Natural killer cell (primary cell): ENCODE data around the gene CD248. TPM values are rescaled to one million over a fixed set of nuclear protein-coding genes. Genes with fewer than 3 reads are reported as not detected.

Experiments
- ATAC-seq, 3 donors: fragments of 150-1000 bp in 2 of 3; fragments of 200-7000 bp in 1 of 3; cut with Tn5 transposase; 1 replicate in 1 of 3; 2 replicates in 2 of 3; pipeline ENCODE4 v1.10.0; 2021; ENCODE audit warnings: mild to moderate bottlenecking in 2 of 3, moderate library complexity in 2 of 3
- DNase-seq, 2 donors: peaks; one replicate each; pipeline versions ENCODE4 v3.0.0 to v3.0.0-alpha.2; 2013 to 2021; ENCODE audit warnings: mixed read lengths in 1 of 2
- H3K27ac ChIP-seq: one replicate; pipeline ENCODE4 v1.5.1; 2013; ENCODE audit warnings: mild to moderate bottlenecking, low read length
- H3K27me3 ChIP-seq: one replicate; pipeline ENCODE4 v1.6.1; 2013; ENCODE audit warnings: low read length; ENCODE audit not compliant: control insufficient read depth, insufficient read depth
- H3K36me3 ChIP-seq: one replicate; pipeline ENCODE4 v1.6.1; 2013; ENCODE audit warnings: low read length; ENCODE audit not compliant: control insufficient read depth, insufficient read depth
- H3K4me1 ChIP-seq: one replicate; pipeline ENCODE4 v1.6.1; 2013; ENCODE audit warnings: low read length; ENCODE audit not compliant: control insufficient read depth, insufficient read depth
- H3K4me3 ChIP-seq: one replicate; pipeline ENCODE4 v1.5.1; 2013; ENCODE audit warnings: low read length
- H3K9me3 ChIP-seq: one replicate; pipeline ENCODE4 v1.6.1; 2013; ENCODE audit warnings: low read length; ENCODE audit not compliant: control insufficient read depth, insufficient read depth
- H3K27ac Mint-ChIP-seq, 2 donors: one replicate each; pipeline ENCODE4 v1.8.0; 2022; ENCODE audit warnings: mild to moderate bottlenecking in 2 of 2, mixed read lengths in 2 of 2, moderate library complexity in 1 of 2
- H3K27me3 Mint-ChIP-seq, 2 donors: one replicate each; pipeline ENCODE4 v1.8.0; 2022; ENCODE audit warnings: low read depth in 2 of 2, mixed read lengths in 2 of 2
- H3K36me3 Mint-ChIP-seq: one replicate; pipeline ENCODE4 v1.8.0; 2022; ENCODE audit warnings: mixed read lengths
- H3K4me1 Mint-ChIP-seq, 2 donors: one replicate each; pipeline ENCODE4 v1.8.0; 2022; ENCODE audit warnings: mixed read lengths in 2 of 2
- H3K4me3 Mint-ChIP-seq: one replicate; pipeline ENCODE4 v1.8.0; 2022; ENCODE audit warnings: mild to moderate bottlenecking, moderate library complexity, mixed read lengths
- H3K9me3 Mint-ChIP-seq, 2 donors: one replicate each; pipeline ENCODE4 v1.8.0; 2022; ENCODE audit warnings: mixed read lengths in 2 of 2
- WGBS: methylation state at CpG from one replicate; pipeline ENCODE4 v1.1.7; 2013; ENCODE audit warnings: missing lambda C conversion rate; ENCODE audit not compliant: insufficient coverage; 5-methylcytosine and 5-hydroxymethylcytosine counted together
- intact Hi-C: fragments of 100-400 bp; cut with micrococcal nuclease; formaldehyde crosslinking; loops from one replicate; pipeline ENCODE4 v1.14.2; 2022
- total RNA-seq, 4 donors: library from RNA; stranded (reverse); fragments of 120-200 nt in 1 of 4; gene quantifications; one replicate each; pipeline versions ENCODE4 v1.2.3 to v1.2.4, GENCODE V29; 2013 to 2022
- TF ChIP-seq, protein P1 (sequence below): fragments of 200-600 bp; IDR thresholded peaks from one replicate; pipeline ENCODE4 v1.8.0; 2022; ENCODE audit warnings: antibody characterized with exemption

Gene CD248
- total RNA-seq, 3 donors from 2014 or later (not counting 1 experiment from before 2014, with no cell fraction given): 0.23 to 0.40 (median 0.32) TPM

DNA sequence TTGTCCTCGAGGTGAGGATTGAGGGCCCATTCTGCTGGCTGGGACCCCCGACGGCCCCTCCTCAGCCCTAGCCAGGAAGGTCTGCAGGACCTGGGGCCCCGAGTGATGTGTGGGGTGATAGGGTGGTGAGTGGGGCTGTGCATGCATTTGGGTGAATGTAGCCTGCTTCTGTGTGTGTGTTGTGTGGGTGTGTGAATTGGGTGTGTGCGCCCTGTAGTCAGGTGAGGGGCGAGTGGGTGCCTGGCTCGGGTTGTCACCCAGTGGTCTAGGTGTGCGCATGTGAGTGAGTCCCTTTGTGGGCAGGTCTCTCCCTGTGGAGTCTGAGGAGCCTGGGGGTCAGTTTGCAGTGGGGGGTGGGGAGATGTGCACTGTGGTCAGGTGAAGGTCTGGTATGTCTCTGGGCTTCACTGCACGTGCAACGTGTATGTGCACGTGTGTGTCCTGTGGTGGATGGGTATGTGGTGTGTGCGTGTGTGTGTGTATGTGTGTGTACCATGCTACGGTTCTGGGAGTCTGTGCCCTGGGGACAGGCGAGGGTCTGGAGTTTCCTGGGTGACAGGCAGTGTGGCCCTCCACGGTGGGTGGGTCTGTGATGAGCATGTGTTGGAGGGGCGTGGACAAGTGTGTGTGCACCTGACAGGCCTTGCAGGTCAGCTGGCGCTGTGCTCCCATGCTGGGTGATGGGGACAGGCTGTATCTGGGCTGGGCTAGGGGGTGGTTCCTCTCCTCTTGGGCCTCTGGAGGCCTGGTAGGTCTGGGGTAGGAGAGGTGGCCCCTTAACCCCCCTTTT, 24.1 kb downstream of the CD248 start:
- Histone ChIP-seq H3K27me3 (peaks cover 11% of the 10 kb centered on the region), H3K9me3 (no peaks in the 10 kb centered on the region), H3K4me3 (no peak overlapping the region), H3K4me1 (peaks cover 31% of the 10 kb centered on the region), H3K36me3 (no peaks in the 10 kb centered on the region), H3K27ac (no peak overlapping the region)
- DNase-seq (no peak), ATAC-seq (no peak)
- Mint-ChIP-seq H3K9me3 (no peaks in the 10 kb centered on the region), H3K27ac (peak overlapping the region in 1 of 2 donors; percentile 44), H3K36me3 (no peaks in the 10 kb centered on the region), H3K4me1 (peaks cover 24 to 34% of the 10 kb centered on the region in 2 donors), H3K4me3 (peak overlapping the region; percentile 6), H3K27me3 (peaks cover 28 to 32% of the 10 kb centered on the region in 2 donors)
- TF ChIP-seq, protein P1, sequence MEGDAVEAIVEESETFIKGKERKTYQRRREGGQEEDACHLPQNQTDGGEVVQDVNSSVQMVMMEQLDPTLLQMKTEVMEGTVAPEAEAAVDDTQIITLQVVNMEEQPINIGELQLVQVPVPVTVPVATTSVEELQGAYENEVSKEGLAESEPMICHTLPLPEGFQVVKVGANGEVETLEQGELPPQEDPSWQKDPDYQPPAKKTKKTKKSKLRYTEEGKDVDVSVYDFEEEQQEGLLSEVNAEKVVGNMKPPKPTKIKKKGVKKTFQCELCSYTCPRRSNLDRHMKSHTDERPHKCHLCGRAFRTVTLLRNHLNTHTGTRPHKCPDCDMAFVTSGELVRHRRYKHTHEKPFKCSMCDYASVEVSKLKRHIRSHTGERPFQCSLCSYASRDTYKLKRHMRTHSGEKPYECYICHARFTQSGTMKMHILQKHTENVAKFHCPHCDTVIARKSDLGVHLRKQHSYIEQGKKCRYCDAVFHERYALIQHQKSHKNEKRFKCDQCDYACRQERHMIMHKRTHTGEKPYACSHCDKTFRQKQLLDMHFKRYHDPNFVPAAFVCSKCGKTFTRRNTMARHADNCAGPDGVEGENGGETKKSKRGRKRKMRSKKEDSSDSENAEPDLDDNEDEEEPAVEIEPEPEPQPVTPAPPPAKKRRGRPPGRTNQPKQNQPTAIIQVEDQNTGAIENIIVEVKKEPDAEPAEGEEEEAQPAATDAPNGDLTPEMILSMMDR: no peak
- WGBS: 62% methylated on average over 17 of the region's 17 CpGs
- intact Hi-C loops: no loop called here

DNA sequence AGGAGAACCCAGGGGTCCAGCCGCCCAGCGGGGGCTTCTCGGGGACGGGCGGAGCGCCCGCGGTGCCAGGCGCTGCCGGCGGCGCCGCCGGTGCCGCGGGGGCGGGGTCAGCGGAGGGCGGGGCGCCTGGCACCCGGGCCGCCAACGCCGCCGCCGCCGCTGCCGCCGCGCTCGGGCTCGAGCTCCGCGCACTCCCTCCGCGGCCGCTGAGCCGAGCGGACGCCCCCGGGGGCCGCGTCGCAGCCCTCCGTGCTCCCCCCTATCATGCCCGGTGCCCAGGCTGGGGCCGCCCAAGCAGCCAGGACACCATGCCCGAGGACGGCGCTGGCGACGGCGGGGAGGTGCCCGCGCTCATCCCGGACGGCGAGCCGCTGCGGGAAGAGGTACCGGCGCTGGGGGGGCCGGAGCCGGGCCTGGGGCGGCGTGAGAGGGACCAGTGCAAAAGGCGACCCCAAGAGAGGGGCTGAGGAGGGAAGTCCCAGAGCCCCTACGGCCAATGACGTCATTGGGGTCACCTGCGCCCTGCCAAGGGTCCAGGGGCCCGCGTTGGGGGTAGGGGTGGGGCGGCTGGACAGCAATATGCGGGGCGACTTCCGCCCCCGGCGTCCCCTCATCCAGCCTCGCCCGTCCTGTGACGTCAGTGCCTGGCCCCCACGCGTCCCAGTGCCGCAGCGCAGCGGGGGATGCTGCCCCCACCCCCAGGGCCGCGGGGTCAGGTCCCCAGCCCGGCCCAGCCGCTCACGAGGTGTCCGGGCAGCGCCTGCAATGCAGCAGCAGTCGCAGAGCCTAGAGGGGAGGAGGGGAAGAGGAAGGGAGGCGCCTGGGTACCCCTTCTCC, 24.9 kb downstream of the CD248 start, which contains the start of gene TMEM151A:
Gene TMEM151A (plus strand): TSS at position 189 of the 837 bp plus-strand sequence. CDS start 120 bp downstream, at position 309.
- Mint-ChIP-seq H3K9me3 (no peaks in the 10 kb centered on the region), H3K27me3 (peaks cover 28 to 32% of the 10 kb centered on the region in 2 donors), H3K4me1 (peaks cover 24 to 40% of the 10 kb centered on the region in 2 donors), H3K4me3 (peak within 1 kb of the TSS; percentile 96), H3K27ac (peak within 1 kb of the TSS in 1 of 2 donors; percentile 44), H3K36me3 (no peaks in the 10 kb centered on the region)
- Histone ChIP-seq H3K27ac (no peak within 1 kb of the TSS), H3K27me3 (peaks cover 11% of the 10 kb centered on the region), H3K4me3 (no peak within 1 kb of the TSS), H3K9me3 (no peaks in the 10 kb centered on the region), H3K36me3 (no peaks in the 10 kb centered on the region), H3K4me1 (peaks cover 37% of the 10 kb centered on the region)
- WGBS: 2% methylated on average over 95 of the region's 95 CpGs
- no peak for ATAC-seq
- TF ChIP-seq, protein P1: no peak
- intact Hi-C loops: no loop called here
- peak in 1 of 2 donors; percentile 64 for DNase-seq

DNA sequence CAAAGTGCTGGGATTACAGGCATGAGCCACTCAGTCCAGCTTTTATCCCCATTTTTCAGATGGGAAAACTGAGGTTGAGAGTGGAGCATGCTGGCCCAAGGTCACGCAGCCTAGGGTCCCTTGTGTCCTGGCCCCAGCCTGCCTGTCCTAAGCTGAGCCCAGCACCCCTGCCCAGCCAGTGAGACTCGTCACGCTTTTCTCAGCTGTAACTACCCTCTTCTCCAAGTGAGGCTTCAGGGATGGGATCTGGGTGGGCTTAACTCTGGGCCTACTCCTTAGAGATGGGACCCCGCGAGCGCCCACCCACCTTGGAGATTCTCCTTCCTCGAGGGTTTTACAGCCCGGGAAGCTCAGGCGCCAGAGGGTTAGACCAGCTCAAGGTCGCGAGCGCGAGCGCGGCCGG, 25.5 kb downstream of the CD248 start:
- DNase-seq (no peak), ATAC-seq (no peak)
- Mint-ChIP-seq H3K4me3 (peak overlapping the region; percentile 96), H3K9me3 (no peaks in the 10 kb centered on the region), H3K27me3 (peaks cover 28 to 31% of the 10 kb centered on the region in 2 donors), H3K4me1 (peaks cover 24 to 43% of the 10 kb centered on the region in 2 donors), H3K36me3 (no peaks in the 10 kb centered on the region), H3K27ac (no peak overlapping the region)
- TF ChIP-seq, protein P1: no peak
- no peaks in the 10 kb centered on the region for H3K9me3 ChIP-seq
- intact Hi-C loops: no loop called here
- no peak overlapping the region for H3K27ac ChIP-seq
- WGBS: 22% methylated on average over 16 of the region's 16 CpGs
- peaks cover 11% of the 10 kb centered on the region for H3K27me3 ChIP-seq
- H3K4me1 ChIP-seq: peaks cover 37% of the 10 kb centered on the region
- no peak overlapping the region for H3K4me3 ChIP-seq
- H3K36me3 ChIP-seq: no peaks in the 10 kb centered on the region
